Epithelial cell of prostate (primary cell): ENCODE measurements around the gene MTA1.

ENCODE experiments used
- DNase-seq: peaks from one replicate; pipeline ENCODE4 v3.0.0-alpha.2; 2011; ENCODE audit warnings: low read depth, low spot score
- H3K27ac ChIP-seq: fragments of 450-650 bp; 2 replicates; pipeline ENCODE4 v1.5.1; 2017; ENCODE audit warnings: mild to moderate bottlenecking

The MTA1 gene

GRCh38 chr14:105455766-105456660 lies 36.4 kb downstream of the MTA1 start:
- no peak for DNase-seq
- no peak overlapping the region for H3K27ac ChIP-seq

GRCh38 chr14:105456736-105457617 lies 37.4 kb downstream of the MTA1 start:
- no peak overlapping the region for H3K27ac ChIP-seq
- DNase-seq, result no peak

- DNase-seq, result no peak
- H3K27ac ChIP-seq, result no peak overlapping the region
Measured at GRCh38 chr14:105458010-105458409, 38.4 kb downstream of the MTA1 start.

GRCh38 chr14:105458571-105458970 lies 38.9 kb downstream of the MTA1 start:
- DNase-seq, result no peak
- H3K27ac ChIP-seq, result no peak overlapping the region

- no peak overlapping the region for H3K27ac ChIP-seq
- no peak for DNase-seq
Measured at GRCh38 chr14:105460116-105460515, 40.5 kb downstream of the MTA1 start.

GRCh38 chr14:105460616-105461015 lies 41.0 kb downstream of the MTA1 start:
- DNase-seq, result no peak
- H3K27ac ChIP-seq, result no peak overlapping the region

- H3K27ac ChIP-seq, result no peak overlapping the region
- DNase-seq, result no peak
Measured at GRCh38 chr14:105461903-105462302, 42.3 kb downstream of the MTA1 start.

- no peak overlapping the region for H3K27ac ChIP-seq
- no peak for DNase-seq
Measured at GRCh38 chr14:105464501-105464900, 44.9 kb downstream of the MTA1 start.

GRCh38 chr14:105465209-105466031 lies 45.8 kb downstream of the MTA1 start:
- H3K27ac ChIP-seq, result no peak overlapping the region
- DNase-seq, result no peak

- DNase-seq, result no peak
Measured at GRCh38 chr14:105466531-105467248, 47.1 kb downstream of the MTA1 start.

GRCh38 chr14:105467249-105467941 lies 47.8 kb downstream of the MTA1 start:
- H3K27ac ChIP-seq, result no peak overlapping the region
- no peak for DNase-seq

More at GRCh38 chr14:105466531-105467248, 47.1 kb downstream of the MTA1 start:
- H3K27ac ChIP-seq, result no peak overlapping the region

GRCh38 chr14:105467942-105468471 lies 48.4 kb downstream of the MTA1 start:
- no peak for DNase-seq
- no peak overlapping the region for H3K27ac ChIP-seq

GRCh38 chr14:105468621-105469241 lies 49.1 kb downstream of the MTA1 start:
- DNase-seq, result no peak
- no peak overlapping the region for H3K27ac ChIP-seq

- H3K27ac ChIP-seq, result no peak overlapping the region
- DNase-seq, result no peak
Measured at GRCh38 chr14:105469456-105470349, 50.1 kb downstream of the MTA1 start.

- DNase-seq, result no peak
- H3K27ac ChIP-seq, result no peak overlapping the region
Measured at GRCh38 chr14:105470350-105471296, 51.0 kb downstream of the MTA1 start.

GRCh38 chr14:105471297-105471821 lies 51.7 kb downstream of the MTA1 start:
- no peak for DNase-seq

More at GRCh38 chr14:105471297-105471821, 51.7 kb downstream of the MTA1 start:
- no peak overlapping the region for H3K27ac ChIP-seq
